GM18499 (cell line): ENCODE results near the gene AKAP8L.

Source experiments
- ATAC-seq: cut with Tn5 transposase; IDR thresholded peaks from one replicate; pipeline ENCODE4 v1.9.1; 2021; ENCODE audit warnings: moderate number of reproducible peaks; ENCODE audit not compliant: insufficient read depth, unreplicated experiment

Gene AKAP8L

GRCh38 chr19:15433519-15434069, 14.8 kb upstream of the AKAP8L start:
- ATAC-seq: no peak

GRCh38 chr19:15432629-15433518, 14.1 kb upstream of the AKAP8L start:
- ATAC-seq: no peak

- ATAC-seq: no peak
Observed at GRCh38 chr19:15432018-15432494, 13.3 kb upstream of the AKAP8L start.

- no peak for ATAC-seq
Observed at GRCh38 chr19:15431396-15432017, 12.7 kb upstream of the AKAP8L start.

- no peak for ATAC-seq
Observed at GRCh38 chr19:15430526-15431120, 11.8 kb upstream of the AKAP8L start.

- no peak for ATAC-seq
Observed at GRCh38 chr19:15429825-15430467, 11.2 kb upstream of the AKAP8L start.

- no peak for ATAC-seq
Observed at GRCh38 chr19:15428956-15429824, 10.4 kb upstream of the AKAP8L start.

GRCh38 chr19:15427991-15428471, 9.2 kb upstream of the AKAP8L start:
- ATAC-seq: no peak

GRCh38 chr19:15427350-15427700, 8.5 kb upstream of the AKAP8L start:
- no peak for ATAC-seq

GRCh38 chr19:15426485-15427349, 7.9 kb upstream of the AKAP8L start:
- ATAC-seq: no peak

- no peak for ATAC-seq
Observed at GRCh38 chr19:15425321-15425950, 6.6 kb upstream of the AKAP8L start.

GRCh38 chr19:15424692-15425272, 6.0 kb upstream of the AKAP8L start:
- ATAC-seq: no peak

- no peak for ATAC-seq
Observed at GRCh38 chr19:15424121-15424520, 5.3 kb upstream of the AKAP8L start.

GRCh38 chr19:15423130-15423529, 4.3 kb upstream of the AKAP8L start:
- no peak for ATAC-seq

GRCh38 chr19:15422296-15423075, 3.7 kb upstream of the AKAP8L start:
- no peak for ATAC-seq

- ATAC-seq: no peak
Observed at GRCh38 chr19:15421721-15422260, 3.0 kb upstream of the AKAP8L start.
